Mucosa of gallbladder (tissue), 1 donor: ENCODE data around the gene UBE2I. TPM values are rescaled to one million over a fixed set of nuclear protein-coding genes. Genes with fewer than 3 reads are reported as not detected.

Experiments
- DNase-seq: peaks from one replicate; pipeline ENCODE4 v3.0.0-alpha.2; 2020; ENCODE audit warnings: low spot score
- total RNA-seq: library from RNA; stranded (reverse); gene quantifications from one replicate; pipeline ENCODE4 v1.2.1, GENCODE V29; 2021
- donor health status: DM: no; HTN: no; CAD: no.

The UBE2I gene
- total RNA-seq, 1 donor from 2014 or later = 100 TPM

DNA sequence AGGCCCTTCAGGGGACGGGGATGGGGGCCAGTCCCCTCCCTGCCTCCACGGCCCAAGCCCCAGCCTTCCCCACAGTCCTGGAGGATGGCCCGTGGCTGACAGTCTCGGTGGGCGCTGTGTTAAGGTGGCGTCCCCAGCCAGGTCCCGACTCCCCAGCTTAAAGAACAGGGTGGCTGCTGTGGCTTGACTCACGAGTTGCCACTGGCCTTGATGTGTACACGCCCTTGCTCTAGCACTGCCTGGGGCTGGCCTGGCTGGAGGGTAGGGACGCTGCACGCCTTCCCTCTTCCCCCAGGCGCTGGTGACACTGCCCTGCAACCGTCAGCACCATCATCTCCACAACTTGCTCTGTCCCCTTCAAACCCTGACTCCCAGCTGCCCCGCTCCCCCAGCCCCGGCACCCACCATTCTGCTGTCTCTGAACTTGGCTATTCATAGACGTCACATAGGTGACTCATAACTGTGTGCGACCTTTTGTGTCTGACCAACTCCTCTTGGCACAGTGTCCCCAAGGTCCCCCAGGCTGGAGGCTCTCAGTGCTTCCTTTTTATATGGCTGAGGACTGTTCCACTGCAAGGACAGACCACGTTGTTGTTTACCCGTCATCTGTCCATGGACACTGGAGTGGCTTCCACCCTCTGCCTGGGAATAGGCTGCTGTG, 48.6 kb downstream of the UBE2I start:
- no peak for DNase-seq

GRCh38 chr16:1361685-1362360, 52.4 kb downstream of the UBE2I start:
- no peak for DNase-seq

DNA sequence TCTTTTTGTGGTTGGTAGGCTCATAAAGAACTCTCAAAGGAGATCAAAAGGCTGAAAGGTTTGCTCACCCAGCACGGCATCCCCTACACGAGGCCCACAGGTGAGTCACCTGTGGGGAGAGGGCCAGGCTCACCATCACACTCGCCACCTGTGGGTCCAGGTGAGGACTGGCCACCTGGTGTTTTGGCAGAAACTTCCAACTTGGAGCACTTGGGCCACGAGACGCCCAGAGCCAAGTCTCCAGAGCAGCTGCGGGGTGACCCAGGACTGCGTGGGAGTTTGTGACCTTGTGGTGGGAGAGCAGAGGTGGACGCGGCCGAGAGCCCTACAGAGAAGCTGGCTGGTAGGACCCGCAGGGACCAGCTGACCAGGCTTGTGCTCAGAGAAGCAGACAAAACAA, 53.4 kb downstream of the UBE2I start:
- DNase-seq = no peak

DNA sequence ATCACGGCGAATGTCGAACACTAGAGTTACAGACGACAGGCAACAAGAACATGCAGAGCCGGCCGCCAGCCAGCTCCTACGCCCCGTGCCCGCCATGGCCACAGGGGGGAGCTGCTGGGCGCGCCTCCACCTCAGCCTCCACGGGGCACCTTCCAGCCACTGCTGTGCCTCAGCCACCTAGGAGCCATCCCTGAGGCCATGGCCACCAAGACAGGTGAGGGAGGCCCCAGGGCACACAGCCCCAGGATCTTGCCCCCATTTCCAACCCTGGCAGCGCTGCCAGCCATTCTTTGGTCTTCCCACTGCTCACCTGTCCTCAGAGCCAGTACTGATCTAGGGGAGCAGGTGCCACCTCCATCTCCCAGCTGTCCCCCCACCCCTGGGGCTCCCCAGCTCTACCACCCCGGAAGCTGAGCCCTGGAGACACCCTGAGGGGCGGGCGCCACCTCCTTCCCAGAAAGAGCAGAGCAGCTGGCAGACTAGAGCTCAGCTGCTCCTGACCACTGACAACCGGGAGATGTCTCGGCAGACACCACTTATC, 54.1 kb downstream of the UBE2I start:
- DNase-seq = no peak

DNA sequence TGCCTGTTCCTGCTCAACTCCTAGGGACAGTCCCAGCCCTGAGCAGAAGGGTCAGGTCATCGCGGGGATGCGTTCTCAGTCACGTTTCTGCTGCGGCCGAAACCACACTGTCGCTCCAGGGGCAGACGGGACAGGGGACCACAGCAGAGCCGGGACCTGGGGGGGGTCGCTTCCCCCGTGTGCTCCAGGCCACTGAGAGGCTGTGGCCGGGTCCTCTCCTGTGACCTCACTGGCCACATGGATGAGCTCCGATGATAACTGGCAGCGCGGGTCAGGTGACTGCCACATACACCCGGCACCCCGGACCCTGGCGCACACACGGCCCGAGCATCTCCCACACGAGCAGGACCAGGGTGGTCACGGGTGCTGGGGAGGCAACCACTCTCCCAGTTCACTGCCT, 55.1 kb downstream of the UBE2I start:
- DNase-seq = no peak

DNA sequence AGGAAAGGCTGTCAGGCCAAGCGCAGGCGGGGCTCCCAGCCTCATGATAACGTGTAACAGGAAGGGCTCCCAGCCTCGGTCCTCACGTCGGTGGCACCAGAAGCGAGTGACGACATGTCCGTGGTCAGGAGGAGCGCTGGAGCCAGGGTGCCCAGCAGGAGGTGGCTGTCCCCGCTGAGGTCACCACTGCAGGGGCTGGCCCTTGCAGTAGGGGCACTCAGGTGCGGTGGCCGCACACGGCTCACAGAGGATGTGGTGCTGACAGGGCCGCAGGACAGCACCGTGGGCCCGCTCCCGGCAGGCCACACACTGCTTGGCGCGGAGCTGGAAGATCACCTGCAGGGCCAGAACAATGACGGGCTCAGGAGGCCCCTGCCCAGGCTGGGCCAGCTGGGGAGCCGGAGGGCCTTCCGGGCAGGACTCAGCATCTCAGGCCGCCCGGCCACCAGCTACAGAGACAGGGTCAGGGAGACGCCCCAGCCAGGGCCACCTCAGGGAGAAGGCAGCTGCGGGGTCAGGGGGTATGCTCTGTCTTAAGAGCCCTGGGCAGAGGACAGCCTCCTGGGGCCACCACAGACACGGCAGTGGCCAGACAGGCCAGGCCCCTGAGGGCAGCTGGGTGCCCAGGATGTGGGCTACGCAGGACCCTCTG, 56.8 kb downstream of the UBE2I start:
- DNase-seq = no peak

- DNase-seq = no peak
Measured at GRCh38 chr16:1366712-1367299, 57.4 kb downstream of the UBE2I start.

DNA sequence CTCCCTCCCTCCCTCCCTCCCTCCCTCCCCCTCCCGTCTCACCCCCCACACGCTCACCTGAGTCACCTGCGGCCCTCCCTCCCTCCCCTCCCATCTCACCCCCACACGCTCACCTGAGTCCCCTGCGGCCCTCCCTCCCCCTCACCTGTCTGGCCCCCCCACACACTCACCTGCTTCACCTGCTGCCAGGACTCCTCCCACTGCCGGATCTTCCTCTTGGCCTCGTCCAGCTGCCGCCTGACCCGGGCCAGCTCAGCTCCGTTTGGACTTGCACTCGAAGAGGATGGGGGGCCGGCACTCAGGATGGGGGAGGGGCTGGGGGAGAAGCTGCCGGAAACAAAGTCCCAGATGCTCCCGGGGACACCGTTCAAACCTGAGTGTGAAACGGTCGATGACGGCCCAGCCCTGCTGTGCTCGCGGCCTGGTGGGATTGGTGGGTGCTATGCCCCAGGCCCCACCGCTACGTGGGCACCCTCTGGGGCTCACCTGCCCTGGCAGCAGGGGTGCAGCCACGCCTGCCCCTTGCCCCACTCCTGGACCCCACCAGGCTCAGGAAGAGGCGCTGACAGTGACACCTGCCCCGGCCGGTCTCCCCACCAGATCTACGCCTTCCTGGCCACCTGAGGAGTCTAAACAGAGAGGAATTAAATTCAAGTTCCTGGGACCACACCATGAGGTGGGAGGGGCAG, 58.2 kb downstream of the UBE2I start:
- DNase-seq = no peak

DNA sequence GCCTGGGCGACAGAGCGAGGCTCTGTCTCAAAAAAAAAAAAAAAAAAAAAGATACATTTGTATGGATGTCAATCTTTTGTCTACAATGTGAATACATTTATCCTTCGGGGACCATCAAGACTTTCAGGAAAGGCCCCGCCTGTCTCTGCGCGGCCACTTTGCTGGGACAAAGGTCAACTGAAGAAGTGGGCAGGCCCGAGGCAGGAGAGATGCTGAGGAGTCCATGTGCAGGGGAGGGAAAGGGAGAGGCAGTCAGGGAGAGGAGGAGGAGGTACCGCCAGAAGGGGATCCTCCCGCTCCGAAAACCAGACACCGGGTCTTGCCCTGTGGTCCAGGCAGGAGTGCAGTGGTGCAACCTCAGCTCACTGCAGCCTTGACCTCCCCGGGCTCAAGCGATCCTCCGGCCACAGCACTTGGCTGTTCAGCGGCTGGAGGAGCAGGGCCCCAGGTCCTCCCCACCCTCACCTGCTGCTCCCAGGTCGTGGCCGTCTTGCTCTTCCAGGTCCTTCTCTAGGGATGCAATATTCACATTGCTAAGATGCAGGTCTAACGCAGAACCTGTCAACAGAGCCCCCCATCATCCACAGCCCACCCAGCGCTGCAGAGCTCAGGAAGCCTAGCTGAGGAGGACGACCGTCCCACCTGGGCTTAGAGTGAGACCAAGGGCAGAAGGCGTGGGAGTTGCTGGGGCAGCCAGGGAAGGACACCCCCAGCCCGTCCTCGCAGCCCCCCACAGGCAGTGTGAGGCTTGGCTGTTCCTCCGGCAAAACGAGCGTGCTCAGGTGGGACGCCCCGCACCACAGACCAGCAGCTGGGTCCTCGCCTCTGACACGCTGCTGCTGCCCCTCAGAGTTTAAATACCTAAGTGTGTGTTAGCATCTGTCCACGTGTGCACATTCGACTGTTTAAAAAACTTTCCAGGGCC, 61.9 kb downstream of the UBE2I start:
- DNase-seq = no peak

DNA sequence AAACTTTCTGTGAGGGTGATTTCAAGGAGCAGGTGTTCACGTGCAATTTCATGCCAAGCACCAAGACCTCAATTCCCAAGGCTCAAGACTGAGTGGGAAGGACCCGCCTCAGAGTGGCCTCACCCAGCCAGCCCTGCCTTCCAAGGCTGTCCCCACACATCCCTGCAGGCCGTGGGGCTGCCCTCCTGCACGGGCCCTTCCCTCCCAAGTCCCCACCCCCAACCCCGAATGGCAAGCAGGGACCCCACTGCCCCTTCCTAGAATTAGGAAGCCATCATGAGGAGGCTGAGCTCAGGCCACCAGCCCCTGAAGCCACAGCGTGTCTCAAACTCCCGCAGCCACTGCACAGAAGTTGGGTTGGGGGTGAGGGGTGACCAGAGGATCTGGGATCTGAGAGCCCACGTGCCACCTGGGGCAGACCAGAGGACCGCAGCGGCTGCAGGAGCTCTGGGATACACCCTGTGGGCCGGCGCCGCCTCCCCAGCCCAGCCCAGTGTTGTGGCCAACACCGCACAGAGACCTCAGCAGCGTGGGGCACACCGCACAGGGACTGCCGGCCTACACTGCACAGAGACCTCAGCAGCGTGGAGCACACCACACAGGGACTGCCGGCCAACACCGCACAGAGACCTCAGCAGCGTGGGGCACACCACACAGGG, 63.0 kb downstream of the UBE2I start:
- no peak for DNase-seq

DNA sequence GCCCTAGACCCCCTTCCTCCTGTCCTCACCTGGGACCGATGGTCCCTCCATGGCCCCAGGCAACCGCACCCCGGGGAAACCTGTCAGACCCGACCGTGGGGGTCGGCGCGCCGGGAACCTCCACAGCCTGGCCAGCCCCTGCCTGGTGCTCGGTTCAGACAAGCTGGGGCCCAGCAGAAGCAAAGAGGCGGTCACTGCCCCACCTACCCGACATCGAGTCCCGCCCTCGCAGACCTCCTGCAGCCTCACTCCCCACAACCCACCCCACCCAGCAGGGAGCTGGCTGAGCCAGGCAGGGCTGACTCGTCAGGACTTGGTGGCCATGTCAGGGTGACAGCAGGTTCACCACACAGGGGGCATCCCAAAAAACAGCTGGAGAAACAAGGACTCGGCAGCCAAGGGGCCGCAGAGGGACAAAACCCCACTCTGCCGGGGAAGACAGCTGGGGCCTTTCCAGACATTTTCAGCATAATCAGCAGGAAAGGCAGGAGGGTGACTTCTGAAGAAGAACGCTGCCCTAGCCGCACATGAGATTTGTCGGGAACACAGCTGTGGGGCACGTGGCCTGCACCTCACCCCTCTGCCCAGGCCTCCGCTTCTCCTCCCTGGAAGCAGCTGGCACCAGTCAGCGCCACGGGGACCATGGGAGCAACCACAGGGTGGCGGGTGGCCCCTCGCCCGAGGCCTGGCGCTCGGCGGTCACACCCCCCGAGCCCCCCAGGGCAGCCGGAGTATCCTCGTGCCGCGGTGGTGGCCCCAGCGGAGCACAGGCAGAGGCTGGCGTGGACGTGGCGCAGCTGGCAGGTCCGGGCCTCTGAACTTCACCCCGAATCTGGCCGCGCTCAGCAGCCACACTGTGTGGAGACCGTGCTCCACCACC, 65.2 kb downstream of the UBE2I start:
- no peak for DNase-seq

DNA sequence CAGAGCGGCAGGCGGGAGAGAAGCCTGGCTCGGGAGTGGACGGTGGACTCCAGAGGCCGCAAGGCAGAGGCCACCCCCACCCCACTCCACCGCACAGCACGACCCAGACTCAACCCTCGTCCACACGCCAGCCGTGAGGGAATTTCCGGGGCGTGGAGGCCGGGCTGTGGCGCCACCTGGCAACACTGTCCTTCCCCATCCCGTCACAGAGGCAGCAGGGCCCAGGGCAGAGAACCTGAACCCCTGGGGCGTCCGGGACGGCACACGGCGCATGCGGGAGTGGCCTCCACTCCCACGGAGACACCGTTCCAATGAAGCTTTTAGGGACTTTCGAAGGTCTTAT, 65.8 kb downstream of the UBE2I start:
- DNase-seq = no peak

DNA sequence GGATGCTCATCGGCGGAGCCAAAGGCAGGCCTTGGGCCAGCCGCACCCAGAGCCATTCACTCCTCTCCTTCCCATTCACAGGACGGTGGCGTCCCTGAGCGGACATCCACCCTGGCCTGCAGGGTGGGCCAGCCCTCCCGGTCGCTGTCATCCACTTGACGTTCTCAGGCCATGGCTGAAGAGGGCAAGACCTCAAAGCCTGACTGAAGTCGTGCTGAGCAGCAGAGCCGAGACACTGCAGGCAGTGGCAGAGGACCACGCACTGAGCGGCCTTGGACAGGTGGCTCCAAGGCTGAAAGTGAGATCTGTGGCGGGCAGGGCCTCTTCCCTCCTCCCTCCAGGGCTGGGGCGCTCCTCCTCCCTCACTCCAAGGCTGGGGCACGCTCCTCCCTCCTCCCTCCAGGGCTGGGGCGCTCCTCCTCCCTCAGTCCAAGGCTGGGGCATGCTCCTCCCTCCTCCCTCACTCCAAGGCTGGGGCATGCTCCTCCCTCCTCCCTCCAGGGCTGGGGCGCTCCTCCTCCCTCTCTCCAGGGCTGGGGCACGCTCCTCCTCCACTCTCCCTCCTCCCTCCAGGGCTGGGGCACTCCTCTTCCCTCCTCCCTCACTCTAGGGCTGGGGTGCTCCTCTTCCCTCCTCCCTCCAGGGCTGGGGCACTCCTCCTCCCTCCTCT, 66.4 kb downstream of the UBE2I start:
- no peak for DNase-seq

Other genes starting within 250 kb of the UBE2I start
- gene SSTR5, start 236.9 kb upstream of the UBE2I start, total RNA-seq = 5.8 TPM
- gene C1QTNF8, start 213.4 kb upstream of the UBE2I start, total RNA-seq = not detected
- 133 TPM for gene CACNA1H, start 156.5 kb upstream of the UBE2I start, total RNA-seq
- 1.6 TPM for gene TPSG1, start 84.4 kb upstream of the UBE2I start, total RNA-seq
- 215 TPM for gene TPSB2, start 79.5 kb upstream of the UBE2I start, total RNA-seq
- 139 TPM for gene TPSAB1, start 68.9 kb upstream of the UBE2I start, total RNA-seq
- gene TPSD1, start 53.6 kb upstream of the UBE2I start, total RNA-seq = 0.69 TPM
- gene BAIAP3, start 24.0 kb downstream of the UBE2I start, total RNA-seq = 2.6 TPM
- 51.2 TPM for gene TSR3, start 42.2 kb downstream of the UBE2I start, total RNA-seq
- gene GNPTG, start 42.3 kb downstream of the UBE2I start, total RNA-seq = 86.6 TPM
- 32.6 TPM for gene UNKL, start 105.1 kb downstream of the UBE2I start, total RNA-seq
- 8.7 TPM for gene UQCC4, start 111.1 kb downstream of the UBE2I start, total RNA-seq
- not detected for gene PERCC1, start 121.4 kb downstream of the UBE2I start, total RNA-seq
- gene CCDC154, start 134.9 kb downstream of the UBE2I start, total RNA-seq = 3.6 TPM
- gene CLCN7, start 165.4 kb downstream of the UBE2I start, total RNA-seq = 111 TPM
- gene PTX4, start 179.3 kb downstream of the UBE2I start, total RNA-seq = 0.14 TPM
- 49.8 TPM for gene TELO2, start 183.7 kb downstream of the UBE2I start, total RNA-seq
- gene TMEM204, start 224.0 kb downstream of the UBE2I start, total RNA-seq = 23.1 TPM